ENCODE results near the gene NUDT22.

GRCh38 chr11:64209563-64209843 lies 16.6 kb upstream of the NUDT22 start:
- TF ChIP-seq CTCF (IDR thresholded peaks at IDR 0.05) (no peak), POLR2A (IDR thresholded peaks at IDR 0.05) (no peak)
